NCI-H2196 treated with DMSO at 0.1 percent for 48 hours (cell line): ENCODE measurements around the gene TTI1.

Source experiments
- DNase-seq: peaks from one replicate; lab custom pipeline; 2025; ENCODE audit not compliant: unreplicated experiment; lab: John Stamatoyannopoulos, UW

TTI1 gene

GRCh38 chr20:37988306-37988954 is 44.8 kb downstream of the TTI1 start:
- no peak for DNase-seq

- DNase-seq, result no peak
These were observed 45.5 kb downstream of the TTI1 start for GRCh38 chr20:37987602-37988290.

GRCh38 chr20:37986873-37987601 is 46.2 kb downstream of the TTI1 start:
- no peak for DNase-seq

GRCh38 chr20:37986044-37986858 is 47.0 kb downstream of the TTI1 start:
- DNase-seq, result no peak

GRCh38 chr20:37984018-37984785 is 49.1 kb downstream of the TTI1 start:
- no peak for DNase-seq

GRCh38 chr20:37983286-37983685 is 50.0 kb downstream of the TTI1 start:
- DNase-seq, result no peak

GRCh38 chr20:37981568-37981967 is 51.7 kb downstream of the TTI1 start:
- DNase-seq, result no peak

- DNase-seq, result no peak
These were observed 52.4 kb downstream of the TTI1 start for GRCh38 chr20:37980876-37981275.

GRCh38 chr20:37980383-37980782 is 52.9 kb downstream of the TTI1 start:
- no peak for DNase-seq

GRCh38 chr20:37979021-37979985 is 54.0 kb downstream of the TTI1 start:
- DNase-seq, result no peak

- no peak for DNase-seq
These were observed 55.5 kb downstream of the TTI1 start for GRCh38 chr20:37977786-37978185.

GRCh38 chr20:37977338-37977737 is 55.9 kb downstream of the TTI1 start:
- no peak for DNase-seq

GRCh38 chr20:37976887-37977286 is 56.4 kb downstream of the TTI1 start:
- DNase-seq, result no peak

GRCh38 chr20:37973059-37973910 is 60.0 kb downstream of the TTI1 start:
- no peak for DNase-seq

GRCh38 chr20:37972256-37973058 is 60.8 kb downstream of the TTI1 start:
- no peak for DNase-seq

- DNase-seq, result no peak
These were observed 61.6 kb downstream of the TTI1 start for GRCh38 chr20:37971561-37972127.

GRCh38 chr20:37970856-37971245 is 62.4 kb downstream of the TTI1 start:
- DNase-seq, result no peak
